GM20000 (cell line): ENCODE results near the gene NUP160.

Experiments
- DNase-seq: peaks from one replicate; pipeline ENCODE4 v3.0.0; 2012; ENCODE audit warnings: low spot score
- TF ChIP-seq, protein P1 (sequence below): IDR thresholded peaks from 2 replicates; pipeline ENCODE4 v1.5.1; 2012; ENCODE audit warnings: mild to moderate bottlenecking, control low read depth; ENCODE audit errors: extremely low read depth, missing control alignments

The NUP160 gene

GRCh38 chr11:47864901-47865300, 16.8 kb upstream of the NUP160 start:
- DNase-seq, result no peak
- TF ChIP-seq, protein P1, sequence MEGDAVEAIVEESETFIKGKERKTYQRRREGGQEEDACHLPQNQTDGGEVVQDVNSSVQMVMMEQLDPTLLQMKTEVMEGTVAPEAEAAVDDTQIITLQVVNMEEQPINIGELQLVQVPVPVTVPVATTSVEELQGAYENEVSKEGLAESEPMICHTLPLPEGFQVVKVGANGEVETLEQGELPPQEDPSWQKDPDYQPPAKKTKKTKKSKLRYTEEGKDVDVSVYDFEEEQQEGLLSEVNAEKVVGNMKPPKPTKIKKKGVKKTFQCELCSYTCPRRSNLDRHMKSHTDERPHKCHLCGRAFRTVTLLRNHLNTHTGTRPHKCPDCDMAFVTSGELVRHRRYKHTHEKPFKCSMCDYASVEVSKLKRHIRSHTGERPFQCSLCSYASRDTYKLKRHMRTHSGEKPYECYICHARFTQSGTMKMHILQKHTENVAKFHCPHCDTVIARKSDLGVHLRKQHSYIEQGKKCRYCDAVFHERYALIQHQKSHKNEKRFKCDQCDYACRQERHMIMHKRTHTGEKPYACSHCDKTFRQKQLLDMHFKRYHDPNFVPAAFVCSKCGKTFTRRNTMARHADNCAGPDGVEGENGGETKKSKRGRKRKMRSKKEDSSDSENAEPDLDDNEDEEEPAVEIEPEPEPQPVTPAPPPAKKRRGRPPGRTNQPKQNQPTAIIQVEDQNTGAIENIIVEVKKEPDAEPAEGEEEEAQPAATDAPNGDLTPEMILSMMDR, result no peak

GRCh38 chr11:47863898-47864430, 15.8 kb upstream of the NUP160 start:
- DNase-seq, result no peak

DNA sequence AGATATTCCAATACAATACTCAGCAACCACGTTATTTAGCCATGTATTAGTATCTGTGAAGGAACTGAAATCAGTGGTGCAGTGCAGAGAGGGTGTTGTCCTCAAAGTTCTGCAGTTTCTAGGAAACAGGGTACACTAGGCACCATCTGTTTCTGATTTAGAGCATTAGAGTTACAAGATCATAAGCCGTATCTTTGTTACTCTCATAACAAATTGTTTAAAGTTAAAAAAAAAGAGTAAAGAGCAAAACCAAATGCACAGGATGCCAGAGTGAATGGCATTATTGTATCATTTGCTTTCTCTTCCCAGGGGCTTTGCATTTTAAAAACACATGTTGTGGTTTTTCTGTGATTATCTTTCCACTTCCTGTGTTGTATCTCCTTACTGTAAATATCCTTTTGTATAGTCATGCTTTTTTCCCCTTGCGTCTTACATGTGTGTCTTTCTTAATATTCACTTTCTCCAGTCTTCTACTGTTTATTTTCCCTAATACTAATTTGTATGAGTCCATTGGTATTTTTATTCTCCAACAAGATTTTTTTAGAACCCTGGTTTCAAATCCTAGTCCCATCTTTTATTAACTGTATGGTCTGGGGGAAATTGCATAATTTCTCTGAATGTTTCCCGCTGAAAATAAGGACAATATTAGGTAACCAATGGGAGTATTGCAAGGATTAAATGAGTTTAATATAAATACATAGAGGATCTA, 15.2 kb upstream of the NUP160 start:
- no peak for DNase-seq
- TF ChIP-seq, protein P1, result no peak

More at GRCh38 chr11:47863898-47864430, 15.8 kb upstream of the NUP160 start:
- TF ChIP-seq, protein P1, result no peak

DNA sequence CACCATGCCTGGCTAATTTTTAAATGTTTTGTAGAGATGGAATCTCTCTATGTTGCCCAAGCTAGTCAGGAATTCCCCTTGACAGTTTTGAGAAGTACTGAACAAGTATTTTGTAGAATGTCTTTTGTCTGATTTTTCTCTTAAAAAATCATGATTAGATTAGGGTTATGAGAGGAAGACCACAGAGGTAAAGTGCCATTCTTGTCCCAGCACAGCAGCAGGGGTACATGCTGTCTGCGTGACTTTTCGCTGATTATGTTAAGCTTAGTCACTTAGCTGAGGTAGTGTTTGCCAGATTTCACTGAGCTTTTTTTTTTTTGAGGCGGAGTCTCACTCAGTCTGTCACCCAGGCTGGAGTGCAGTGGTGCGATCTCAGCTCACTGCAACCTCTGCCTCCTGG, 13.6 kb upstream of the NUP160 start:
- TF ChIP-seq, protein P1, result no peak

DNA sequence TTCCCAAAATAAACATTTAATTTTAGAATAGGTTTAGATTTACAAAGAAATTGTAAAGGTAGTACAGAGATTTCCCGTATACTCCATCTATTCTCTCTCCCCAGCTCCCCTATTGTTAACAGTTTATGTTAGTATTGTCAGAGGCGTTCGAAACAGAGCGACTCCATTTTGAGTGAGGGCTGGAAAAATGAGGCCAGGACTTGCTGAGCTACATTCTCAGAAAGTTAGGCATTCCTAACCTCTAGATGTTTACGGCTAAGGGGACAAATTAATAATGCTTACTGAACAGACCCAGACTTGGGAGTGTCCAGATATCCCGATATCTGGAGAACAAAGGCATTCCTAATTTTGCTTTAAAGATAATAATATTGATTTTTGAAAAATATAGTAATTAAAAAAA, 12.4 kb upstream of the NUP160 start:
- TF ChIP-seq, protein P1, result no peak
- no peak for DNase-seq

More for the DNA sequence above, 13.6 kb upstream of the NUP160 start:
- DNase-seq, result no peak

GRCh38 chr11:47857892-47858543, 9.9 kb upstream of the NUP160 start:
- DNase-seq, result no peak

More at GRCh38 chr11:47857892-47858543, 9.9 kb upstream of the NUP160 start:
- TF ChIP-seq, protein P1, result no peak
